CD14-positive monocyte (primary cell): ENCODE results near the gene CDV3. TPM values are rescaled to one million over a fixed set of nuclear protein-coding genes. Genes with fewer than 3 reads are reported as not detected.

Experiments used
- DNase-seq, 3 donors: peaks; one replicate each; pipeline ENCODE4 v3.0.0-alpha.2; 2011 to 2022
- H2AFZ ChIP-seq: 2 replicates; pipeline ENCODE4 v1.6.0; 2012; ENCODE audit warnings: mild to moderate bottlenecking, low read depth, low read length, inconsistent platforms; ENCODE audit not compliant: insufficient read depth, poor library complexity, severe bottlenecking
- H3K27ac ChIP-seq, 2 donors: 1 replicate in 1 of 2; 2 replicates in 1 of 2; pipeline ENCODE4 v1.5.1; 2012 to 2013; ENCODE audit warnings: low read length in 2 of 2, control low read depth in 1 of 2, inconsistent platforms in 1 of 2, low read depth in 1 of 2, mild to moderate bottlenecking in 1 of 2
- H3K27me3 ChIP-seq, 2 donors: one replicate each; pipeline versions ENCODE4 v1.6.0 to v1.6.1; 2011 to 2013; ENCODE audit warnings: low read length in 2 of 2; ENCODE audit not compliant: control insufficient read depth in 2 of 2, insufficient read depth in 2 of 2
- H3K36me3 ChIP-seq, 2 donors: replicated peaks in 1 of 2; 1 replicate in 1 of 2; 2 replicates in 1 of 2; pipeline versions ENCODE4 v1.5.1 to v1.6.1; 2012 to 2013; ENCODE audit warnings: low read length in 2 of 2, control low read depth in 1 of 2, inconsistent platforms in 1 of 2, mild to moderate bottlenecking in 1 of 2; ENCODE audit not compliant: insufficient read depth in 2 of 2, control insufficient read depth in 1 of 2
- H3K4me1 ChIP-seq, 2 donors: 1 replicate in 1 of 2; 2 replicates in 1 of 2; pipeline versions ENCODE4 v1.5.1 to v1.6.1; 2012 to 2013; ENCODE audit warnings: low read length in 2 of 2, control low read depth in 1 of 2, inconsistent platforms in 1 of 2, mild to moderate bottlenecking in 1 of 2, moderate library complexity in 1 of 2; ENCODE audit not compliant: insufficient read depth in 2 of 2, control insufficient read depth in 1 of 2
- H3K4me2 ChIP-seq: replicated peaks from 2 replicates; pipeline ENCODE3; 2012; ENCODE audit warnings: low read length, moderate library complexity, mild to moderate bottlenecking; ENCODE audit not compliant: poor library complexity, severe bottlenecking; ENCODE audit errors: extremely low read depth
- H3K4me3 ChIP-seq, 3 experiments: fragments of 200-600 bp in 1 of 3; sonication (generic) in 1 of 3; replicated peaks in 1 of 3; 1 replicate in 2 of 3; 2 replicates in 1 of 3; pipeline ENCODE4 v1.5.1; 2011 to 2013; ENCODE audit warnings: low read length in 3 of 3, mild to moderate bottlenecking in 3 of 3, control low read depth in 2 of 3, low read depth in 2 of 3, inconsistent platforms in 1 of 3, moderate library complexity in 1 of 3
- H3K79me2 ChIP-seq: 2 replicates; pipeline ENCODE4 v1.6.0; 2012; ENCODE audit warnings: mild to moderate bottlenecking, control low read depth, inconsistent platforms, low read length, moderate library complexity; ENCODE audit not compliant: insufficient read depth
- H3K9ac ChIP-seq: 2 replicates; pipeline ENCODE4 v1.6.0; 2017; ENCODE audit warnings: low read length, mild to moderate bottlenecking; ENCODE audit not compliant: insufficient read depth, poor library complexity, severe bottlenecking
- H3K9me3 ChIP-seq, 2 donors: replicated peaks in 1 of 2; 1 replicate in 1 of 2; 2 replicates in 1 of 2; pipeline versions ENCODE4 v1.5.1 to v1.6.1; 2012 to 2013; ENCODE audit warnings: low read length in 2 of 2, control low read depth in 1 of 2; ENCODE audit not compliant: control insufficient read depth in 1 of 2, insufficient read depth in 1 of 2
- H4K20me1 ChIP-seq: 2 replicates; pipeline ENCODE4 v1.6.0; 2012; ENCODE audit warnings: mild to moderate bottlenecking, low read length, control low read depth, moderate library complexity; ENCODE audit not compliant: insufficient read depth
- H3K27ac Mint-ChIP-seq, 7 donors: one replicate each; pipeline ENCODE4 v1.8.0; 2020; ENCODE audit warnings: mild to moderate bottlenecking in 7 of 7, mixed read lengths in 7 of 7, moderate library complexity in 6 of 7, inconsistent platforms in 2 of 7
- H3K27me3 Mint-ChIP-seq, 3 donors: one replicate each; pipeline ENCODE4 v1.8.0; 2021 to 2022; ENCODE audit warnings: low read depth in 3 of 3, mild to moderate bottlenecking in 3 of 3, mixed read lengths in 3 of 3, moderate library complexity in 3 of 3, inconsistent platforms in 1 of 3
- H3K36me3 Mint-ChIP-seq, 2 donors: one replicate each; pipeline ENCODE4 v1.8.0; 2020; ENCODE audit warnings: mixed read lengths in 2 of 2, inconsistent platforms in 1 of 2, mild to moderate bottlenecking in 1 of 2
- H3K4me1 Mint-ChIP-seq: one replicate; pipeline ENCODE4 v1.8.0; 2020; ENCODE audit warnings: mild to moderate bottlenecking, mixed read lengths
- H3K4me3 Mint-ChIP-seq, 2 donors: one replicate each; pipeline ENCODE4 v1.8.0; 2020; ENCODE audit warnings: mild to moderate bottlenecking in 2 of 2, mixed read lengths in 2 of 2, moderate library complexity in 1 of 2
- H3K9me3 Mint-ChIP-seq, 7 donors: one replicate each; pipeline ENCODE4 v1.8.0; 2020 to 2022; ENCODE audit warnings: mixed read lengths in 7 of 7, mild to moderate bottlenecking in 6 of 7, moderate library complexity in 6 of 7, inconsistent platforms in 2 of 7
- WGBS: methylation state at CpG from one replicate; pipeline ENCODE4 v1.1.5; 2013; ENCODE audit warnings: missing lambda C conversion rate; ENCODE audit not compliant: insufficient coverage; 5-methylcytosine and 5-hydroxymethylcytosine counted together
- intact Hi-C, 2 donors: fragments of 100-400 bp; cut with micrococcal nuclease; formaldehyde crosslinking; loops; one replicate each; pipeline versions ENCODE4 v1.15.0 to v1.15.1; 2023
- polyA plus RNA-seq, 3 donors: library from polyadenylated mRNA; depleted of rRNA in 1 of 3; unstranded in 2 of 3; stranded (reverse) in 1 of 3; fragments of 300-500 nt in 2 of 3; fragments of >200 nt in 1 of 3; fragmentation: Illumina TruSeq in 2 of 3; gene quantifications; 1 replicate in 2 of 3; 2 replicates in 1 of 3; pipeline ENCODE4 v1.2.3, GENCODE V29; 2012 to 2021
- TF ChIP-seq, protein P1 (sequence below): fragments of 200-600 bp; IDR thresholded peaks from one replicate; pipeline ENCODE4 v1.8.0; 2022; ENCODE audit warnings: antibody characterized with exemption, mild to moderate bottlenecking

Gene CDV3
- polyA plus RNA-seq, 3 donors, result 30.0 to 80.1 (median 30.3) TPM

DNA sequence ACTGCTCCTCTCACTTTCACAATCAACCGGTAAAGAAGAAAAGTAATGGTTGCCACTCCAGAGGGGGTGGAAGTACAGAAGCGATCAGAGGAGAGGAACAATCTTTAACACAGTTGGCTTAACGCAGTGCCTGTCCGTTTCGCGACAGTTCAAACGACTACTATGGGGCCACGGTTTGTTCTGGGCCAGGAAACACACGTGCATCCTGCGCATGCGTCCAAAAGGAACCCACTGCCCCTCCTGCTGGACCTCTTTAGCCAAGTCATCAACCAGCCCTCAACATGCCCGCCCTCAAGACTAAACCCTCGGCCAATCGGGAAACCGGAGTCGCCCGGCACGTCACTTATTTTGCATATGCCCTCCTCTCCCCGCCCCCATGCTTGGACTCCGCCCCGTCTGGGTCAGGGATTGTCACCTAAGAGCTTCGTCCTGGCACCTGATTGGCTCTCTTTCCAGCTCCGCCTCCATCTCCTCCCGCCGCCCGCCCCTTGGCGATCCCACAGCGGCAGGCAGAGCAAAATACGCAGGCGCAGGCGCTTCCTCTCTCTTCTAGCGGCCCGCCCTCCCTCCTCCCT lies 345 bp upstream of the CDV3 start:
- H3K27ac Mint-ChIP-seq, result peak overlapping the region; percentile 99 to 100 (median 99)
- WGBS, result 0% methylated on average over 32 of the region's 33 CpGs
- H2AFZ ChIP-seq, result peak overlapping the region; percentile 2

GRCh38 chr3:133574260-133574881 lies 885 bp downstream of the CDV3 start:
- Histone ChIP-seq H4K20me1 (peaks cover 49% of the 10 kb centered on the region), H3K4me3 (peak overlapping the region; percentile 92 to 100 (median 93)), H3K79me2 (peaks cover 52% of the 10 kb centered on the region), H3K4me1 (peaks cover 64 to 77% of the 10 kb centered on the region in 2 donors), H3K9ac (peak overlapping the region; percentile 81), H3K9me3 (no peaks in the 10 kb centered on the region), H3K4me2 (peak overlapping the region; percentile 89), H3K27me3 (no peaks in the 10 kb centered on the region), H3K27ac (peak overlapping the region; percentile 91 to 97), H3K36me3 (peaks cover 40 to 44% of the 10 kb centered on the region in 2 donors), H2AFZ (no peak overlapping the region)
- Mint-ChIP-seq H3K9me3 (no peaks in the 10 kb centered on the region), H3K36me3 (peaks cover 37 to 41% of the 10 kb centered on the region in 2 donors), H3K27ac (peak overlapping the region; percentile 87 to 99 (median 94)), H3K27me3 (peaks cover 0 to 1% (median 0%) of the 10 kb centered on the region in 3 donors), H3K4me3 (peak overlapping the region; percentile 88 to 96), H3K4me1 (peaks cover 67% of the 10 kb centered on the region)
- peak; percentile 75 to 84 (median 75) for DNase-seq
- intact Hi-C loops, result loop anchor here (2.0 to 10.0 kb wide), 3 partner anchors 68 to 852 kb away; partner anchors contain the start of genes NPHP3 (in 1 of the 2) and SRPRB (in 1 of the 2)
- 0% methylated on average over 52 of the region's 54 CpGs for WGBS
- TF ChIP-seq, protein P1, sequence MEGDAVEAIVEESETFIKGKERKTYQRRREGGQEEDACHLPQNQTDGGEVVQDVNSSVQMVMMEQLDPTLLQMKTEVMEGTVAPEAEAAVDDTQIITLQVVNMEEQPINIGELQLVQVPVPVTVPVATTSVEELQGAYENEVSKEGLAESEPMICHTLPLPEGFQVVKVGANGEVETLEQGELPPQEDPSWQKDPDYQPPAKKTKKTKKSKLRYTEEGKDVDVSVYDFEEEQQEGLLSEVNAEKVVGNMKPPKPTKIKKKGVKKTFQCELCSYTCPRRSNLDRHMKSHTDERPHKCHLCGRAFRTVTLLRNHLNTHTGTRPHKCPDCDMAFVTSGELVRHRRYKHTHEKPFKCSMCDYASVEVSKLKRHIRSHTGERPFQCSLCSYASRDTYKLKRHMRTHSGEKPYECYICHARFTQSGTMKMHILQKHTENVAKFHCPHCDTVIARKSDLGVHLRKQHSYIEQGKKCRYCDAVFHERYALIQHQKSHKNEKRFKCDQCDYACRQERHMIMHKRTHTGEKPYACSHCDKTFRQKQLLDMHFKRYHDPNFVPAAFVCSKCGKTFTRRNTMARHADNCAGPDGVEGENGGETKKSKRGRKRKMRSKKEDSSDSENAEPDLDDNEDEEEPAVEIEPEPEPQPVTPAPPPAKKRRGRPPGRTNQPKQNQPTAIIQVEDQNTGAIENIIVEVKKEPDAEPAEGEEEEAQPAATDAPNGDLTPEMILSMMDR, result no peak

More for the DNA sequence above, 345 bp upstream of the CDV3 start:
- Mint-ChIP-seq H3K4me3 (peak overlapping the region; percentile 77 to 88), H3K9me3 (no peaks in the 10 kb centered on the region), H3K4me1 (peaks cover 73% of the 10 kb centered on the region), H3K36me3 (peaks cover 27 to 30% of the 10 kb centered on the region in 2 donors), H3K27me3 (peaks cover 0 to 1% (median 0%) of the 10 kb centered on the region in 3 donors)
- H4K20me1 ChIP-seq, result peaks cover 37% of the 10 kb centered on the region
- H3K9ac ChIP-seq, result peak overlapping the region; percentile 81
- H3K9me3 ChIP-seq, result no peaks in the 10 kb centered on the region
- peak overlapping the region; percentile 83 for H3K4me2 ChIP-seq
- H3K79me2 ChIP-seq, result peaks cover 40% of the 10 kb centered on the region
- TF ChIP-seq, protein P1, result peak; percentile 13
- peak overlapping the region; percentile 97 to 99 for H3K27ac ChIP-seq
- peak overlapping the region; percentile 39 to 100 (median 92) for H3K4me3 ChIP-seq
- H3K4me1 ChIP-seq, result peaks cover 61 to 78% of the 10 kb centered on the region in 2 donors
- DNase-seq, result peak; percentile 100
- peaks cover 28 to 31% of the 10 kb centered on the region in 2 donors for H3K36me3 ChIP-seq
- H3K27me3 ChIP-seq, result no peaks in the 10 kb centered on the region
- intact Hi-C loops, result loop anchor here (2.0 to 10.0 kb wide), 3 partner anchors 232 to 851 kb away; partner anchors contain the start of genes NPHP3 (in 2 of the 2) and SRPRB (in 1 of the 2)
